ENCODE measurements around the gene ZNF512B.

ZNF512B gene

GRCh38 chr20:63934271-63935068, 35.3 kb downstream of the ZNF512B start:
- Histone ChIP-seq H3K27me3 (ENCODE audit: insufficient read depth, low read length, poor library complexity) (no peaks in the 10 kb centered on the region), H3K79me1 (ENCODE audit: low read length) (no peaks in the 10 kb centered on the region), H4K5ac (ENCODE audit: low read length) (no peak overlapping the region), H3K36me3 (ENCODE audit: control insufficient read depth, insufficient read depth, low read length) (no peaks in the 10 kb centered on the region), H4K8ac (ENCODE audit: low read depth, low read length) (no peak overlapping the region), H3K4me3 (ENCODE audit: low read length) (no peak overlapping the region), H2BK15ac (replicated peaks; ENCODE audit: low read depth) (no peak overlapping the region), H3K4me1 (ENCODE audit: control insufficient read depth, low read depth, low read length) (no peaks in the 10 kb centered on the region), H3K18ac (ENCODE audit: low read length) (no peak overlapping the region), H2AK5ac (ENCODE audit: low read length) (no peak overlapping the region), H3K79me2 (ENCODE audit: control insufficient read depth, insufficient read depth, low read length) (no peaks in the 10 kb centered on the region), H3K4me2 (ENCODE audit: low read length) (no peak overlapping the region), H3K23ac (ENCODE audit: low read length) (no peak overlapping the region), H2BK120ac (ENCODE audit: low read depth, low read length) (no peak overlapping the region), H3K9ac (ENCODE audit: low read length) (no peak overlapping the region), H3K4ac (ENCODE audit: low read depth, low read length) (no peak overlapping the region), H3K56ac (ENCODE audit: low read length) (no peak overlapping the region), H3K27ac (ENCODE audit: low read depth, low read length) (no peak overlapping the region), H2BK5ac (ENCODE audit: low read length) (no peak overlapping the region)
- whole genome bisulfite sequencing (ENCODE audit: extremely low coverage, insufficient coverage, low lambda C conversion rate), result no CpG with 5 or more reads among the region's 37 CpGs
- DNase-seq, result peak; percentile 30

- H3K4ac ChIP-seq (ENCODE audit: low read depth, low read length), result no peak overlapping the region
- H3K79me1 ChIP-seq (ENCODE audit: low read length), result no peaks in the 10 kb centered on the region
- H3K9ac ChIP-seq (ENCODE audit: low read length), result no peak overlapping the region
- H2BK15ac ChIP-seq (replicated peaks; ENCODE audit: low read depth), result no peak overlapping the region
- H3K27ac ChIP-seq (ENCODE audit: low read depth, low read length), result no peak overlapping the region
- H2BK5ac ChIP-seq (ENCODE audit: low read length), result no peak overlapping the region
- H3K23ac ChIP-seq (ENCODE audit: low read length), result no peak overlapping the region
- H3K4me2 ChIP-seq (ENCODE audit: low read length), result no peak overlapping the region
- no peak overlapping the region for H4K8ac ChIP-seq (ENCODE audit: low read depth, low read length)
- no peak overlapping the region for H3K4me3 ChIP-seq (ENCODE audit: low read length)
- no peak overlapping the region for H3K56ac ChIP-seq (ENCODE audit: low read length)
- no peak overlapping the region for H4K5ac ChIP-seq (ENCODE audit: low read length)
- no peak overlapping the region for H3K18ac ChIP-seq (ENCODE audit: low read length)
- WGBS (ENCODE audit: extremely low coverage, insufficient coverage, low lambda C conversion rate), result no CpG with 5 or more reads among the region's 5 CpGs
- no peaks in the 10 kb centered on the region for H3K4me1 ChIP-seq (ENCODE audit: control insufficient read depth, low read depth, low read length)
- H3K79me2 ChIP-seq (ENCODE audit: control insufficient read depth, insufficient read depth, low read length), result no peaks in the 10 kb centered on the region
- H2AK5ac ChIP-seq (ENCODE audit: low read length), result no peak overlapping the region
- H3K36me3 ChIP-seq (ENCODE audit: control insufficient read depth, insufficient read depth, low read length), result peaks cover 4% of the 10 kb centered on the region
- H3K27me3 ChIP-seq (ENCODE audit: insufficient read depth, low read length, poor library complexity), result no peaks in the 10 kb centered on the region
- H2BK120ac ChIP-seq (ENCODE audit: low read depth, low read length), result no peak overlapping the region
- no peak for DNase-seq
These were observed 36.1 kb downstream of the ZNF512B start for GRCh38 chr20:63933646-63934045.

DNA sequence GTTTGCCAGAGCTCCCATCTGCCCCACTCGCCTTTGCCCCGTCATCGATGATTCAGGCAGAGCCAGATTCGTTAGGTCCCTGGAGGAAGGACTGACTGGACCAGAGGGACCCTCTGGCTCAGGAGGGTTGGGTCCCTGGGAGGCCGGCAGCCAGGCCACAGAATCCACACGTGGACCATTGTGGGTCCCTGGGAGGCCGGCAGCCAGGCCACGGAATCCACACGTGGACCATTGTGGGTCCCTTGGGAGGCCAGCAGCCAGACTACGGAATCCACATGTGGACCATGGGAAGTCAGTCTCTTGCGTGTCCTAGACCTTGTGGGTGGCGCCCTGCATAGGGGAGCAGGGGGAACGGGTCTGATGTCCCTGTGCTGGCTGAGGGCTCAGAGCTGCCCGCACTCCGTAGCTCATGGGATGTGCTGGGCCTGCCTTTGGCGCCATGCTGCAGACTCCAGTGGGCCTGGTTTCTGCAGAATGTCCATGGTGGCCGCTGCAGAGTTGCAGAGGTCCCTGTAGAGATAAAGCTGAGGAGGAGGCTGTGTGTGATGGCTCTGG, 37.0 kb downstream of the ZNF512B start:
- no peak overlapping the region for H3K56ac ChIP-seq (ENCODE audit: low read length)
- no peak overlapping the region for H3K4me3 ChIP-seq (ENCODE audit: low read length)
- no peak overlapping the region for H4K8ac ChIP-seq (ENCODE audit: low read depth, low read length)
- H3K4ac ChIP-seq (ENCODE audit: low read depth, low read length), result no peak overlapping the region
- no peak overlapping the region for H3K23ac ChIP-seq (ENCODE audit: low read length)
- no peaks in the 10 kb centered on the region for H3K79me1 ChIP-seq (ENCODE audit: low read length)
- no peaks in the 10 kb centered on the region for H3K79me2 ChIP-seq (ENCODE audit: control insufficient read depth, insufficient read depth, low read length)
- DNase-seq, result peak; percentile 39
- no peak overlapping the region for H4K5ac ChIP-seq (ENCODE audit: low read length)
- WGBS (ENCODE audit: extremely low coverage, insufficient coverage, low lambda C conversion rate), result no CpG with 5 or more reads among the region's 17 CpGs
- H3K9ac ChIP-seq (ENCODE audit: low read length), result no peak overlapping the region
- H3K4me1 ChIP-seq (ENCODE audit: control insufficient read depth, low read depth, low read length), result no peaks in the 10 kb centered on the region
- H2AK5ac ChIP-seq (ENCODE audit: low read length), result no peak overlapping the region
- no peak overlapping the region for H3K18ac ChIP-seq (ENCODE audit: low read length)
- no peak overlapping the region for H3K27ac ChIP-seq (ENCODE audit: low read depth, low read length)
- H3K27me3 ChIP-seq (ENCODE audit: insufficient read depth, low read length, poor library complexity), result no peaks in the 10 kb centered on the region
- no peak overlapping the region for H2BK5ac ChIP-seq (ENCODE audit: low read length)
- no peak overlapping the region for H2BK120ac ChIP-seq (ENCODE audit: low read depth, low read length)
- no peak overlapping the region for H3K4me2 ChIP-seq (ENCODE audit: low read length)
- no peak overlapping the region for H2BK15ac ChIP-seq (replicated peaks; ENCODE audit: low read depth)
- H3K36me3 ChIP-seq (ENCODE audit: control insufficient read depth, insufficient read depth, low read length), result peaks cover 7% of the 10 kb centered on the region

- Histone ChIP-seq H3K36me3 (ENCODE audit: control insufficient read depth, insufficient read depth, low read length) (peaks cover 7% of the 10 kb centered on the region), H3K23ac (ENCODE audit: low read length) (no peak overlapping the region), H3K4me1 (ENCODE audit: control insufficient read depth, low read depth, low read length) (peaks cover 3% of the 10 kb centered on the region), H3K4me3 (ENCODE audit: low read length) (no peak overlapping the region), H2AK5ac (ENCODE audit: low read length) (no peak overlapping the region), H2BK15ac (replicated peaks; ENCODE audit: low read depth) (no peak overlapping the region), H3K4me2 (ENCODE audit: low read length) (no peak overlapping the region), H2BK120ac (ENCODE audit: low read depth, low read length) (no peak overlapping the region), H2BK5ac (ENCODE audit: low read length) (no peak overlapping the region), H3K27me3 (ENCODE audit: insufficient read depth, low read length, poor library complexity) (no peaks in the 10 kb centered on the region), H3K18ac (ENCODE audit: low read length) (no peak overlapping the region), H3K4ac (ENCODE audit: low read depth, low read length) (no peak overlapping the region), H4K5ac (ENCODE audit: low read length) (no peak overlapping the region), H4K8ac (ENCODE audit: low read depth, low read length) (no peak overlapping the region), H3K79me1 (ENCODE audit: low read length) (peaks cover 3% of the 10 kb centered on the region), H3K79me2 (ENCODE audit: control insufficient read depth, insufficient read depth, low read length) (peaks cover 2% of the 10 kb centered on the region), H3K56ac (ENCODE audit: low read length) (no peak overlapping the region), H3K9ac (ENCODE audit: low read length) (no peak overlapping the region), H3K27ac (ENCODE audit: low read depth, low read length) (no peak overlapping the region)
- no CpG with 5 or more reads among the region's 19 CpGs for WGBS (ENCODE audit: extremely low coverage, insufficient coverage, low lambda C conversion rate)
- no peak for DNase-seq
These were observed 38.0 kb downstream of the ZNF512B start for GRCh38 chr20:63931735-63932134.

GRCh38 chr20:63930971-63931553, 38.7 kb downstream of the ZNF512B start:
- Histone ChIP-seq H3K27ac (ENCODE audit: low read depth, low read length) (no peak overlapping the region), H2BK15ac (replicated peaks; ENCODE audit: low read depth) (no peak overlapping the region), H3K4me2 (ENCODE audit: low read length) (no peak overlapping the region), H3K79me2 (ENCODE audit: control insufficient read depth, insufficient read depth, low read length) (peaks cover 4% of the 10 kb centered on the region), H3K18ac (ENCODE audit: low read length) (no peak overlapping the region), H3K56ac (ENCODE audit: low read length) (no peak overlapping the region), H2AK5ac (ENCODE audit: low read length) (no peak overlapping the region), H2BK120ac (ENCODE audit: low read depth, low read length) (no peak overlapping the region), H3K23ac (ENCODE audit: low read length) (no peak overlapping the region), H3K27me3 (ENCODE audit: insufficient read depth, low read length, poor library complexity) (no peaks in the 10 kb centered on the region), H3K79me1 (ENCODE audit: low read length) (peaks cover 6% of the 10 kb centered on the region), H3K4me1 (ENCODE audit: control insufficient read depth, low read depth, low read length) (peaks cover 7% of the 10 kb centered on the region), H3K36me3 (ENCODE audit: control insufficient read depth, insufficient read depth, low read length) (peaks cover 7% of the 10 kb centered on the region), H3K4me3 (ENCODE audit: low read length) (no peak overlapping the region), H4K5ac (ENCODE audit: low read length) (no peak overlapping the region), H2BK5ac (ENCODE audit: low read length) (no peak overlapping the region), H3K4ac (ENCODE audit: low read depth, low read length) (no peak overlapping the region), H3K9ac (ENCODE audit: low read length) (no peak overlapping the region), H4K8ac (ENCODE audit: low read depth, low read length) (no peak overlapping the region)
- no CpG with 5 or more reads among the region's 37 CpGs for WGBS (ENCODE audit: extremely low coverage, insufficient coverage, low lambda C conversion rate)
- DNase-seq, result no peak

Data from mesendoderm (in vitro differentiated cells).